Rectal smooth muscle tissue (tissue), 1 donor: ENCODE measurements around the gene ERN2.

Experiments used
- H3K27ac ChIP-seq: one replicate; pipeline ENCODE4 v1.7.0; 2013; ENCODE audit warnings: low read depth, low read length, inconsistent platforms
- H3K27me3 ChIP-seq: one replicate; pipeline ENCODE4 v1.7.0; 2013; ENCODE audit warnings: low read length; ENCODE audit not compliant: control insufficient read depth, insufficient read depth
- H3K36me3 ChIP-seq: one replicate; pipeline ENCODE4 v1.7.0; 2013; ENCODE audit warnings: low read length; ENCODE audit not compliant: control insufficient read depth, insufficient read depth
- H3K4me1 ChIP-seq: one replicate; pipeline ENCODE4 v1.7.0; 2013; ENCODE audit warnings: low read length; ENCODE audit not compliant: control insufficient read depth, insufficient read depth
- H3K4me3 ChIP-seq: one replicate; pipeline ENCODE4 v1.7.0; 2013; ENCODE audit warnings: low read length
- H3K9ac ChIP-seq: one replicate; pipeline ENCODE4 v1.7.0; 2013; ENCODE audit warnings: low read length

The ERN2 gene

GRCh38 chr16:23709536-23709935, 3.5 kb downstream of the ERN2 start:
- H3K27ac ChIP-seq: no peak overlapping the region
- peaks cover 3% of the 10 kb centered on the region for H3K36me3 ChIP-seq
- no peaks in the 10 kb centered on the region for H3K27me3 ChIP-seq
- H3K9ac ChIP-seq: no peak overlapping the region
- H3K4me3 ChIP-seq: no peak overlapping the region
- no peaks in the 10 kb centered on the region for H3K4me1 ChIP-seq

DNA sequence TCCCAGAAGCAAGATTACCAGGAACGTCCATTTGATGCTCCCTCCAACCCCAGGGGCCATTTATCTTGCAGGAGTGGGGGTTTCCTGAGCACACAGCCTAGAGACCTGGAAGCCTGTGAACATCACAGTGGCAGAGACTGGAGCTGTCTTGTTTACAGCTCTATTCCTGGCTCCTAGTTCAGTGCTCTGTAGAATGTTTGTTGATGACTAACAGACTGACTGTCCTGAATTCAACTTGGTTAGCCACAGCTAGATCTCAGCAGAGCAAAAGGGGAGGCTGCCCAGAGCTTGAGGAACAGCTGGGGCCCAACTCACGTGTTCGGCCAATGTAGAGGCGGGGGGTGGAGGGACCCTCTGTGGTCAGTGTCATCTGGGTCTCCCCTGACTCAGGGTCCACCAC, 6.6 kb downstream of the ERN2 start:
- Histone ChIP-seq H3K27ac (no peak overlapping the region), H3K27me3 (no peaks in the 10 kb centered on the region), H3K36me3 (peaks cover 3% of the 10 kb centered on the region)

GRCh38 chr16:23705517-23705902, 7.5 kb downstream of the ERN2 start:
- no peak overlapping the region for H3K4me3 ChIP-seq
- H3K4me1 ChIP-seq: no peaks in the 10 kb centered on the region

More for the DNA sequence above, 6.6 kb downstream of the ERN2 start:
- no peak overlapping the region for H3K4me3 ChIP-seq
- no peak overlapping the region for H3K9ac ChIP-seq
- no peaks in the 10 kb centered on the region for H3K4me1 ChIP-seq

DNA sequence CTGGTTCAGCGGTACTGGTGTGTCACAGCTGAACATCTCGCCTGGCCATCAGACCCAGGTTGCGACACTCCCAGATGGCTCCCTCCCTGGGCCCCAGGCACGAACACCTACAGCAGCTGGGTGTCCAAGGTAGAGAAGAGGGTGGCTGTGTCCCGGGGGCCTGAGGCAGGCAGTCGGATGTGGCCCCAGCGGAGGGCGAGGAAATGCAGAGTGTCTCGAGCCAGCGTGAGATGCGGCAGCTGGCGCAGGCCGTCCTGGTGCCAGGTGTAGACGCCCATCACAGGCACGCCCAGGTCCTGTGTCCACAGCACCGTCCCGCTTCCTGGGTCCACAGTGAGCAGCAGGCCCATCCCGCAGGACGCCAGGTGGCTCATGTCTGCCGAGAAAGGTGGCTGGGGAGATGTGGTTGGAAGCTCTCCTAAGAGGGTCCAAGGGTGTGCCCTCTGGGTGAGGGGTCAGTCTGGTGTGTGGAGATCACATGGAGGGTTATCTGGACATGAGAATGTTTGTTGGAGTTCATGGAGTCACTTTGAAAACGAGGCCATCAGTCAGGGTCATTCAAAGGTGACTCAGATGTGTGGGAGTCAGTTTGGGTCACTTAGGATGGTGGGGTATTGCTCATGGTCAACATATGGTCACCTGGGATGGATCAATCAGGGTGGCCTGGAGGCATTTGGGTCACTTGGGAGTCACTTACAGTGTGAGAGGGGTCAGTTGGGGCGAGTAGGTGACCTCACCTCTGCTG, 8.1 kb downstream of the ERN2 start:
- no peaks in the 10 kb centered on the region for H3K4me1 ChIP-seq
- H3K27ac ChIP-seq: no peak overlapping the region
- H3K27me3 ChIP-seq: no peaks in the 10 kb centered on the region
- H3K36me3 ChIP-seq: peaks cover 2% of the 10 kb centered on the region
- no peak overlapping the region for H3K9ac ChIP-seq
- no peak overlapping the region for H3K4me3 ChIP-seq

More at GRCh38 chr16:23705517-23705902, 7.5 kb downstream of the ERN2 start:
- no peaks in the 10 kb centered on the region for H3K27me3 ChIP-seq
- H3K27ac ChIP-seq: no peak overlapping the region
- H3K9ac ChIP-seq: no peak overlapping the region
- peaks cover 3% of the 10 kb centered on the region for H3K36me3 ChIP-seq

DNA sequence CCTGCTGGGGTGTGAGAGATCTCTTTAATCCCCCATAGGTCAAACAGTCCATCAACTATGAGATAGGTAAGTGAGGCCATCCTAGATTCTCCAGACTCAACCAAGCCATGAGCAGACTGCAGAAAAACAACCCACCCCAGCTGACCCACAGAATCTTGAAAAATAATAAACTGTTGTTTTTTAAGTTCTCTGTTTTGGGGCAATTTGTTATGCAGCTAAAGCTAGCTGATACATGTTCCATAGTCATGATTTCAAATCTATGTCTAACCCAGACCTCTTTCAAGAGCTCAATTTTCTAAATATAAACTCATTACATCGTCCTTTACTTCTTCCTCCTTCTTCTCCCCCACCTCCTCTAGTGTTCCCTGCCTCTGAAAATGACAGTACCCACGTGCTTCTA, 10.1 kb downstream of the ERN2 start:
- Histone ChIP-seq H3K27ac (no peak overlapping the region), H3K4me1 (no peaks in the 10 kb centered on the region), H3K4me3 (no peak overlapping the region), H3K36me3 (no peaks in the 10 kb centered on the region), H3K27me3 (no peaks in the 10 kb centered on the region), H3K9ac (no peak overlapping the region)

GRCh38 chr16:23701045-23701444, 12.0 kb downstream of the ERN2 start:
- Histone ChIP-seq H3K4me1 (no peaks in the 10 kb centered on the region), H3K27me3 (no peaks in the 10 kb centered on the region), H3K4me3 (no peak overlapping the region), H3K36me3 (no peaks in the 10 kb centered on the region), H3K27ac (no peak overlapping the region), H3K9ac (no peak overlapping the region)

DNA sequence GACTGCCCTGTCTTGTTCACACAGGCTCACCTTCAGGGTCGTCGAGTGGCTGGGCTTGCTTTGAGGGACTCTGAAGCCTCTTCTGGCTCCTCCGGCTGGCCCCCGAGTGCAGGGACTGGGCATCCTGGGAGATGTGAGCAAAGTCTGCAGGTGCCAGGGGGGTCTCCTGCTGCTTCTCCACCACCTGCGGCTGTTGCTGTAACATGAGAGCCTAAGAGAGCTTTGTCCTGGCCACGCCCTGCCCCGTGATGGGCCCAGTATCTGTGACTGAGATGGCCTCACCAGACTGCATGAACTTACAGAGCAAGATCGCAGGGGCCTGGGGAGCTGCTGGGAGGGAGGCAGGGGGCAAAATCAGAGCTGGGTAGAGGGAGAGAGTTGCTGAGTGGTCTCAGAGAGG, 12.5 kb downstream of the ERN2 start:
- Histone ChIP-seq H3K4me3 (no peak overlapping the region), H3K9ac (no peak overlapping the region), H3K27me3 (no peaks in the 10 kb centered on the region), H3K4me1 (no peaks in the 10 kb centered on the region), H3K27ac (no peak overlapping the region), H3K36me3 (no peaks in the 10 kb centered on the region)

- Histone ChIP-seq H3K9ac (no peak overlapping the region), H3K4me1 (no peaks in the 10 kb centered on the region), H3K4me3 (no peak overlapping the region), H3K27me3 (no peaks in the 10 kb centered on the region), H3K36me3 (no peaks in the 10 kb centered on the region), H3K27ac (no peak overlapping the region)
Measured at GRCh38 chr16:23700093-23700492, 12.9 kb downstream of the ERN2 start.

DNA sequence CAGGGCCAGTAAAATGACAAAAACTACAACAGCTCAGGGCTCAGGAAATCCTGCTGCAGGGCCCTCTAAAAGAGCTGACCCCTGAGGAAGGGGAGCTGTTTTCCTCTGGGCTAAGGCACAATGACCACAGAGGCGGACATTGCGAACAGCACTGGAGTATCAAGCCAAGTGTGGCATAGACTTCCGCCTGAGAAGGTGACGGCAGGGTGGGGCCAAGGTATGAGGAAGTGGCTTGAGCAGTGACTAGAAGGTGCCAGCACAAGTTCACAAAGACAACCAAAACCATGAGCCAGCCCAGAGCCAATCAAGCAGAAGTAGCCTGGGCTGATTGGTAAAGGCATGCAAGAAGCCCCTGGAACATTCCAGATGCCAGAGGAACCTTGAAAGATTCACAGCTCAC, 13.9 kb downstream of the ERN2 start:
- H3K4me1 ChIP-seq: no peaks in the 10 kb centered on the region
- H3K27ac ChIP-seq: no peak overlapping the region
- no peaks in the 10 kb centered on the region for H3K27me3 ChIP-seq
- H3K9ac ChIP-seq: no peak overlapping the region
- H3K36me3 ChIP-seq: peaks cover 4% of the 10 kb centered on the region
- no peak overlapping the region for H3K4me3 ChIP-seq

GRCh38 chr16:23695756-23696155, 17.3 kb downstream of the ERN2 start:
- H3K27ac ChIP-seq: no peak overlapping the region
- no peaks in the 10 kb centered on the region for H3K4me1 ChIP-seq
- H3K9ac ChIP-seq: no peak overlapping the region
- peaks cover 6% of the 10 kb centered on the region for H3K36me3 ChIP-seq
- no peaks in the 10 kb centered on the region for H3K27me3 ChIP-seq
- H3K4me3 ChIP-seq: no peak overlapping the region

- Histone ChIP-seq H3K27ac (no peak overlapping the region), H3K4me3 (peak overlapping the region; percentile 38), H3K9ac (no peak overlapping the region)
Measured at GRCh38 chr16:23694644-23695373, 18.2 kb downstream of the ERN2 start.

DNA sequence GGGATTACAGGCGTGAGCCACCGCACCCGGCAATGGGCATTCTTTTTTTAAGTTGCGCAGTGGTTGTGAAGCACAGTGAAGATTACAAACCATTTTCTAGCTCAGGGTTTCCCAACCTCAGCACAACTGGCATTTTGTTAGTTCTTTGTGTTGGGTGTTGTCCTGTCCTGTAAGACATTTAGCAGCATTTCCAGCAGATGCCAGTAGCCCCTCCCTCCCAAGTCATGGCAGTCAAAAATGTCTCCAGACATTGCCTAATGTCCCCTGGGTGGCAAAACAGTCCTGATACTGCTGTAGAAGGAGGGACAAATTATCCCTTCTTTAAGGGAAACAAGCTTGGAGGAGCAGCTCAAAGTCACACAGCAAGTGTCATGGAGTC, 18.8 kb downstream of the ERN2 start:
- no peak overlapping the region for H3K27ac ChIP-seq
- H3K4me1 ChIP-seq: no peaks in the 10 kb centered on the region
- no peak overlapping the region for H3K9ac ChIP-seq
- H3K4me3 ChIP-seq: no peak overlapping the region
- peaks cover 17% of the 10 kb centered on the region for H3K36me3 ChIP-seq
- no peaks in the 10 kb centered on the region for H3K27me3 ChIP-seq

More at GRCh38 chr16:23694644-23695373, 18.2 kb downstream of the ERN2 start:
- Histone ChIP-seq H3K27me3 (no peaks in the 10 kb centered on the region), H3K4me1 (no peaks in the 10 kb centered on the region), H3K36me3 (peaks cover 11% of the 10 kb centered on the region)
